IgD-negative memory B cell (primary cell): ENCODE results near the gene TWF2. TPM values are rescaled to one million over a fixed set of nuclear protein-coding genes. Genes with fewer than 3 reads are reported as not detected.
"Not testable (repeated sequence)": the region's sequence is repeated elsewhere in the genome, so short reads cannot be mapped to it uniquely, and the experiment has no call there.

Experiments used
- H3K27ac Mint-ChIP-seq, 3 donors: one replicate each; pipeline ENCODE4 v1.8.0; 2020 to 2022; ENCODE audit warnings: mild to moderate bottlenecking in 3 of 3, mixed read lengths in 3 of 3, moderate library complexity in 1 of 3
- H3K27me3 Mint-ChIP-seq: one replicate; pipeline ENCODE4 v1.8.0; 2021; ENCODE audit warnings: mixed read lengths
- H3K36me3 Mint-ChIP-seq: one replicate; pipeline ENCODE4 v1.8.0; 2020; ENCODE audit warnings: mild to moderate bottlenecking, mixed read lengths
- H3K4me1 Mint-ChIP-seq, 3 donors: one replicate each; pipeline ENCODE4 v1.8.0; 2020 to 2022; ENCODE audit warnings: mixed read lengths in 3 of 3, mild to moderate bottlenecking in 1 of 3
- H3K4me3 Mint-ChIP-seq, 4 donors: one replicate each; pipeline ENCODE4 v1.8.0; 2020 to 2022; ENCODE audit warnings: mild to moderate bottlenecking in 4 of 4, mixed read lengths in 4 of 4, moderate library complexity in 3 of 4
- H3K9me3 Mint-ChIP-seq, 3 donors: one replicate each; pipeline ENCODE4 v1.8.0; 2020 to 2021; ENCODE audit warnings: mixed read lengths in 3 of 3, mild to moderate bottlenecking in 1 of 3
- polyA plus RNA-seq: library from polyadenylated mRNA; unstranded; fragments of 300-500 nt; fragmentation: Illumina TruSeq; gene quantifications from one replicate; pipeline ENCODE4 v1.2.3, GENCODE V29; 2021

The TWF2 gene
- 108 TPM for polyA plus RNA-seq

DNA sequence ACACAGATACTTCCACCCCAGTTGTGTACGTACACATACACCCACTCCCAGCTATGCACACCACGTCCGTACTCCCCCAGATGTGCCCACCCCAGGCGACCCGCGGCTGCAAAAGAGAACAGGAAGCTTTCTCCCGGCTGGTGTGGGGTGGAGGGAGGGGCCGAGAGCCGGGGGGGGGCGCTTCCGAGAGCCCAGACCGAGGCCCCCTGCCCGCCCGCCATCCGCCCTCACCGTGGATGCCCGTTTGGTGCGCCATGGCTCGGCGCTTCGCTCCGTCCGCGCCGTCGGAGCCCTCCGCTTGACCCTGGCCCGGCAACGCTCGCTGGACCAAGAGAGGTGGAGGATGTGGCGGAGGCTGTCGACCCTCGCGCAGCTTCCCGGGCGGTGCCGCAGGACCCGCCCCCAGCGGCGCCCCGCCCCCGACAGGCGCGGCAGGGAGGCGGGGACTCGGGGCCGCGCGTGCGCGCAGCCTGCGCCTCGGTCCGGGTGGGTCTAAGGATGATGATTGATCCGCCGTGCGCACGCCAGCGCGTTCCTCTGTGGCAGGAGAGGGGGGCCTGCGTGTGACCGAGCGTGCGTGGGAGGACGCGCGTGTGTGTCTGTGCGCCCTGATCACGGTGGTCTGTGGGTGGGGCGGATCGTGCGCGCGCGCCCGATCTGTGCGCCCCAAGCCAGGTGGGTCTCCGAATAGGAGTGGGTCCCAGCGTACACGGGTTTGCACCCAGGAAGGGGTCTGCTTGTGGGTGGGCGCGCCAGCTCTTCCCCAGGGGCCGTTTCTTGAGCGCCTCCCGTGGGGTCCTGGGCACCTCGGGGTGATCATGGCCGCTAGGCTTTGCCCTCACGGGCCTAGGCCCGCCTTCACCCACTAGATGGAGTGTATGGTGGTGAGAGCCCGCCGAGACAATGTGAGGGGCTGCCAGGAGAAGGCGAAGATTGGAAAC, at the start of gene TWF2:
TWF2 (minus strand) TSS at position 398 of the 941 bp plus-strand sequence; CDS start at position 256, 142 bp downstream.
- Mint-ChIP-seq H3K27me3 (no peaks in the 10 kb centered on the region), H3K36me3 (no peaks in the 10 kb centered on the region), H3K9me3 (no peaks in the 10 kb centered on the region), H3K27ac (peak within 1 kb of the TSS; percentile 78 to 97 (median 97)), H3K4me1 (peaks cover 16 to 49% (median 38%) of the 10 kb centered on the region in 3 donors), H3K4me3 (peak within 1 kb of the TSS; percentile 91 to 100 (median 96))

DNA sequence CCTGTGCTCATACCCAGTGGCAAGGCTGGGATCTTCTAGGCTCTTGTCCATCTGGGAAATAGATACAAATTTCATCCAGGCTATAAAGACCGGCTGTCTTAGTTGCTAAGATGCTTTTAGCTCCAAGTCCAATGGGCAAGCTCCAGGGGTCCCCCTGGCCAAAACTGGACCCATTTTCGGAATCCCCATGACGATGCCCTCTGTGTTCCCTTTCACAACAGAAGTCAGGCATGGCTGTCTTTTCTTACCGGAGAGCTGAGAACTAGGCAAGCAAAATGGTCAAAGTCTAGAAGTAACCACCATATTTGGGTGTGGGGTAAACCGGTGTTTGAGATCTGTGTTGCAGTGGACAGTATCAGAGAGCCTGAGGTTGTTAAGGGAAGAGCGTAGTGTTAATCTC, 49.7 kb upstream of the TWF2 start:
- Mint-ChIP-seq H3K4me1 (peaks cover 13 to 18% (median 14%) of the 10 kb centered on the region in 3 donors), H3K9me3 (no peaks in the 10 kb centered on the region), H3K4me3 (peak overlapping the region; percentile 96 to 100 (median 99)), H3K27me3 (no peaks in the 10 kb centered on the region), H3K36me3 (peaks cover 1% of the 10 kb centered on the region), H3K27ac (peak overlapping the region; percentile 97 to 100 (median 100))

DNA sequence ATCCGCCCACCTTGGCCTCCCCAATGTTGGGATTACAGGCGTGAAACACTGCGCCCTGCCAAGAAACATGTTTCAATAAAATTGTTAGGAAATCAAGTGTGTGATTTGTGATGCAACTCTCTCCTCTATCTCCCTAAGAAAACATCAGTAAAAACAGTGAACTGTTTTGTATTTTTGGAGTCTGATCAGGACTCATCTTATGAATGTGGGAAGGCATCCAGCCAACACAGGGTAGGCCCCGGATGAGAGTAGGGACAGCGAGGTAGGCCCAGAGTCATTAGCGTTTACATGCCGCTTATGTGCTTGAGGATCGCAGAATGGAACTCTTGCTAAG, 47.8 kb upstream of the TWF2 start:
- Mint-ChIP-seq H3K4me1 (peaks cover 14 to 18% (median 17%) of the 10 kb centered on the region in 3 donors), H3K9me3 (no peaks in the 10 kb centered on the region), H3K27ac (peak overlapping the region; percentile 97 to 100 (median 100)), H3K4me3 (peak overlapping the region; percentile 96 to 100 (median 99)), H3K36me3 (peaks cover 1% of the 10 kb centered on the region), H3K27me3 (no peaks in the 10 kb centered on the region)

DNA sequence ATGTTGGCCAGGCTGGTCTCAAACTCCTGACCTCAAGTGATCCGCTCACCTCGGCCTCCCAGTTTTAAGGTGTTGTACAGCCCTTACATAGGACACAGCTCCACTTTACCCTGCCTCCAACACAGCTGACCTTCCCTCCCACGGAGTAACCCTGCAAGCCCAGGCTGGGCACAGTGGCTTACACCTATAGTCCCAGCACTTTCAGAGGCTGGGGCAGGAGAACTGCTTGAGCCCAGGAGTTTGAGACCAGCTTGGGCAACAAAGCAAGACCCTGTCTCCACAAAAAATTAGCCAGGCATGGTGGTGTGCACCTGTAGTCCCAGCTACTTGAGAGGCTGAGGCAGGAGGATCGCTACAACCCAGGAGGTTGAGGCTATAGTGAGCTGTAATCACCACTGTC, 45.1 kb upstream of the TWF2 start:
- Mint-ChIP-seq H3K27ac (peak overlapping the region in 2 of 3 donors; percentile 5 to 83), H3K4me1 (peaks cover 10 to 17% (median 15%) of the 10 kb centered on the region in 3 donors), H3K4me3 (peak overlapping the region in 1 of 4 donors; percentile 96)
- not testable (repeated sequence) for H3K36me3 Mint-ChIP-seq, H3K27me3 Mint-ChIP-seq, H3K9me3 Mint-ChIP-seq

DNA sequence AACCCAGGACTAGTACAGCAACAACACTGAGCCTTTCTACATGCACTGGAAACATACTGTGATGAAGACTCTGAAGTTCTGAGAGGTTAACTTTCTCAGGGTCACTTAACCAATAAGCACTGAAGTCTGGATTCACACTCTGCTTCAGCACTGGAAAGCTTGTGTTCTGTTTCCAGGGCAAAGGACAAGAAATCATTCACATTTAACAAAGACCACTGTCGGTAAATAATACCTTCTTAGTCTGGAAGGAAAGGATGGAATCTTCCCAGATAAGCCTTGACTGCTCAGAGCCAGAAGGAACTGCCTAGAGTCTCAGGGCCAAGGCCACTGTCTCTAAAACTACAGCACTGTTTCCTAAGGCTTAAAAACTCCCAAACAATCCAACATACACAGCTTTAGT, 44.3 kb upstream of the TWF2 start:
- no peaks in the 10 kb centered on the region for H3K9me3 Mint-ChIP-seq
- H3K27me3 Mint-ChIP-seq = no peaks in the 10 kb centered on the region
- peaks cover 11 to 13% (median 12%) of the 10 kb centered on the region in 3 donors for H3K4me1 Mint-ChIP-seq
- peak overlapping the region in 2 of 3 donors; percentile 8 to 56 for H3K27ac Mint-ChIP-seq
- peak overlapping the region in 2 of 4 donors; percentile 17 to 73 for H3K4me3 Mint-ChIP-seq
- no peaks in the 10 kb centered on the region for H3K36me3 Mint-ChIP-seq

DNA sequence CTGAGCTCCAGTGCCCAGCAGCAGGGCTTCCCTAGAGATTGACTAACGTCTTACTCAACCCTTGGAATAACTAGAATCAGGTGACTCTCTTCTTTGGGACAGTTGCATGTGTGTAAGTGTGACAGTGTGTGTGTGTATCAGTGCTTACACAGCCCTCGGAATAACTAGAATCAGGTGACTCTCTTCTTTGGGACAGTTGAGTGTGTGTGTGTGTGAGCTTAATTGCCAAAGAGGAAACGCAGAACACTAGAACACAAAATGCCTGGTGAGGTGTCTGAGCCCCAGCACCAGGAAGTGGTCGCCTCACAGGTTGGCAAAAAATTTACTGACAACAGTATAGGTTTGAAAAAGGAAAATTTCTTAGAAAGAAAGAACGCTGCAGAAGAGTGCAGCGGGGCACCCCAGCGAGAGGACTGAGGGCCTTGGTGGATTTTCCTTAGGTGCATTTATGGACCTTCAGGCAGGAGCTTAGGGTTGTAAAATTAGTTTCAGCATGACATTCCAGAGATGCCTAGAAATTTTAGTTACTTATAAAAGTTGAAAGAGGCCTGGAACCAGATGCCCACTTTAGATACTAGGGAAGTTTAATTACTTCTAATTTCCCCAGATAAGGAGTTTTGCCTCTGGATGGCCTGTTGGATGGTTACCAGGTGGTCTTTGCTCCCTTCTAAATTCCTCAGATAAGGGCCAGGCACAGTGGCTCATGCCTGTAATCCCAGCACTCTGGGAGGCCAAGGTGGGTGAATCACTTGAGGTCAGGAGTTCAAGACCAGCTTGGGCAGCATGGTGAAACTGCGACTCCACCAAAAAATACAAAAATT, 43.2 kb upstream of the TWF2 start:
- Mint-ChIP-seq H3K4me3 (peak overlapping the region in 1 of 4 donors; percentile 66), H3K4me1 (peaks cover 12 to 14% (median 13%) of the 10 kb centered on the region in 3 donors), H3K27me3 (no peaks in the 10 kb centered on the region), H3K27ac (peak overlapping the region in 2 of 3 donors; percentile 16 to 75), H3K9me3 (peaks cover 0 to 2% (median 0%) of the 10 kb centered on the region in 3 donors), H3K36me3 (peaks cover 2% of the 10 kb centered on the region)

DNA sequence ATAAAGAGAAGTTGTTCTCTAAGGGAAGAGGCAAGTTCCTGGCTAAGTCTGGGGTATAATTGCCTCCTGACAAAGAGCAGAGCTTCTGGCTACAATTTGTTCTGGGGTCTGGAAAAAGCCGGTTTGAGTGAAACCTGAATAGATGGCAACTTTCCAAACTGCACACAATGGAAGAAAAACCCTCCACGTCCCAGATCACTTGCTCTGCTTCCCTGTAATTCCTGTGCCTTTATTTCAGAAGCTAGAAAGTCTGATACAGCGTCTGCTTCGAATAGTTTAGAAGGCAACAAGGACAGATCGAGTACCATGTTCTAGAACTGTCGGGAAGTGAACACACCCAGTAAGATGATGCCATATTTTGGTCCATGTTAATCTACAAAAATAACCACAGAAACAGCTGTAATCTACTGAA, 41.1 kb upstream of the TWF2 start:
- peaks cover 20 to 22% (median 22%) of the 10 kb centered on the region in 3 donors for H3K4me1 Mint-ChIP-seq

DNA sequence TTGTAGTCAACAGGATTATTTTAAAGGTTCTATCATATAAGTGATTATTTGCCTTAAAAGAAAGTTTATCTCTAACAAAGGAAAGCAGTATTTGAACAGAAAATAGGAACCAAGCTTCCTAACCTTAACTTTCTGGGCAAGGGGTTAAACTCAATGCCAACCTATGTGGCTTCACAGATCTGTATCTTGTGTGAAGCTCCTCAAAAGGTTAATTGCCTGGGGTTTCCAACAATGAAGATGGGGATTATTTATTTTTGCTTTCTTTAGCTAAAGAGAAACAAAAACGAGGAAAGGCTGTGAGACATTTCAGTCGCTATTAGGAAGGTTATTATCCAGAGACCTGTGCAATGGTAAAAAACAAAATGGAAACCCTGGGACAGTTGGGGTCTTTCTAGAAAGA, 40.6 kb upstream of the TWF2 start:
- Mint-ChIP-seq H3K4me1 (peaks cover 20 to 23% (median 22%) of the 10 kb centered on the region in 3 donors), H3K9me3 (peaks cover 0 to 2% (median 0%) of the 10 kb centered on the region in 3 donors), H3K27ac (peak overlapping the region; percentile 88 to 99 (median 97)), H3K4me3 (peak overlapping the region; percentile 69 to 98 (median 96)), H3K27me3 (no peaks in the 10 kb centered on the region), H3K36me3 (peaks cover 2% of the 10 kb centered on the region)

More for the DNA sequence above, 41.1 kb upstream of the TWF2 start:
- Mint-ChIP-seq H3K4me3 (peak overlapping the region in 3 of 4 donors; percentile 35 to 93 (median 81)), H3K27me3 (no peaks in the 10 kb centered on the region), H3K27ac (peak overlapping the region in 1 of 3 donors; percentile 88), H3K9me3 (peaks cover 0 to 2% (median 0%) of the 10 kb centered on the region in 3 donors), H3K36me3 (peaks cover 2% of the 10 kb centered on the region)

DNA sequence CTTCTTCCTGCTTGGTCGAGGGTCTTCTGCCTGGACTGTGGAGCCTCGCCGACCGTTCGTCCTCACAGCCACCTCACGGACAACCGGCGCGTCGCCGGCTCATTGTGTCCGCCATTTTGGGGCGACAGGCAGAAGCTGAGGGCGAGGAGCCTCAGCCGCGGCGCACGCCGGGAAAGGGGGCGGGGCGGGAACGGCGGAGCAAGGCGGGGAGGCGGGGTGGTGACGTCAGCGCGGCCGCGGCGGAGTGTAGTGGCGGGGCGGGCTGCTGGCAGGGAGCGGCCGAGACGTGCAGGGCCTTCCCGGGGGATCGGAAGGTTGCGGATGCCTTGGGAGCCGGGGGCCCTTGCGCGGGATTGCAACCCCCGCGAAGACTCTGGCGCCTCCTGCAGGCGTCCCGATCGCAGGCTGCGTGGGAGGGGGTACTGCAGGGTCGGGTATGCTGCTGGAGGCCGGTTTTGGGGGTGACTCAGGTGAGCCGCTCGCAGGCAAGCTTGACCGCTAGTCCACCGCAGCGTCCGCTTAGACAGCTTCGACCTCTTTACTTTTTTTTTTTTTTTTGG, 39.6 kb upstream of the TWF2 start, which contains the start of gene WDR82:
WDR82 (minus strand) TSS at position 140 of the 560 bp plus-strand sequence. CDS start 288 bp downstream, outside the sequence.
- Mint-ChIP-seq H3K27ac (peak within 1 kb of the TSS; percentile 88 to 99 (median 97)), H3K27me3 (no peaks in the 10 kb centered on the region), H3K9me3 (peaks cover 0 to 2% (median 0%) of the 10 kb centered on the region in 3 donors), H3K4me3 (peak within 1 kb of the TSS; percentile 93 to 98 (median 97)), H3K4me1 (peaks cover 20 to 30% (median 29%) of the 10 kb centered on the region in 3 donors), H3K36me3 (peaks cover 5% of the 10 kb centered on the region)

DNA sequence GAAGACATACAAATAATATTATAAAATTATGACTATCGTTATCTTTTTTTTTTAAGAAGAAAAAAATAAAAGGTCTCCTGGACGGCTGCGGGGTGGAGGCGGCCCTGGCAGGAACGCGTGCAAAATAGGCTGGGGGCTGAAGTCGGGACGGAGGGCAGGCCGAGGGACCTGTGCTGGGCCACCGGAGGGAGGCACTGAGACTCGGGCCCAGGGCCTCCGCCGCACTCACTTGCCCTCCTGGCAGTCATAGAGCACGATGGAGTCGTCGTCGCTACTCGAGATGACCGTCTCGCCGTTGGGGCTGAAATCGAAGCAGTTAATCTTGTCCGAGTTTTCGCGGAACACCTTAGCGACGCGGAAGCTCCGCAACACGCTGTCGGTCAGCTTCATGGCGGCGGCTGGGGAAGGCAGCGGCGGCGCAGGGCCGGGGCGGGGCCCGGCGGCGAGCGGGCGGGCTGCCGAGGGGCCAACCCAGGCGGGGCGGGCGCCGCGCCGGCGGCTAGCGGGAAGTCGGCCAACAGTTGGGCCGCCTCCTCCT, 39.1 kb upstream of the TWF2 start:
- Mint-ChIP-seq H3K9me3 (peaks cover 0 to 2% (median 0%) of the 10 kb centered on the region in 3 donors), H3K27me3 (no peaks in the 10 kb centered on the region), H3K36me3 (peaks cover 5% of the 10 kb centered on the region)

DNA sequence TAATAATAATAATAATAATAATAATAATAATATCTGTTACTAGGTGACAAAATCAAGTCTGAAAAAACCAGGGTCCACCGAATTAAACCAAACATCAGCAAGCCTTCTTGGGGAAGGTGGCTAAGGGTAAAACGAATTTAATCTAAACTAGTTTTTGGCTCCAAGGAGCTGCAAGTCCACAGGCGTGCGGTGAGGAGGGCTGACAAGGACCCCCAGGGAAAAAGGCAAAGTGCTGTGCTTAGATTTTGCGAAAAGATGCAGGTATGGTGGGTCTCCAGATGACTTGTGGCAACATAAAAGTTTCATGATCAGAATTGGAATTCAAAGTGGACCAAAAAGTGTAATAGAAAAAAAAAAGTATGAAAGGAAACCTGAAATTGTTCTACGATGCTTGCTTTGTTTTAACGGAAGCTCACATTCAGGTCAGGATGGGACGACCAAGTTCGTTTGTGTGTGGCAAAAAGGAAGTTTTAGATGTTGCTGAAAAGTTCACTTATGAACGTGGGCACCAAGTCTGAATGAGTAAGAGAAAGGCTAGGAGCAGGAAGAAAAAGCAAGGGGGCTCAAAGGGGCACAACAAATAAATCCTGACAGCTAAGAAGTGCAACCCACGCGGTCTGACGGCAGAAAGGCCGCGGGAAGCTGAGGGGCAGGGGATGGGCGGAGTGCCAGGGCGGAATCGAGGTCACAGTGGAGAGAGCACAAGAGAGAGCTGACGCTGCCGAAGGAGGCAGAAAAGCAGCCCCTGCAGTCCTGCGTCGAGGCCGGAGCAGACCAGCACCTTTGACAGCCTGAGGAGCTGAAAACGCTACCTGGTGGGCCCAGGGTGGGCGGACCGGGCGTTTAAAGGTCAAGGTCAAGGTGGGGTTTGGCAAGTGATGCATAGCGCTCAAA, 38.4 kb upstream of the TWF2 start:
- H3K9me3 Mint-ChIP-seq = peaks cover 0 to 2% (median 0%) of the 10 kb centered on the region in 3 donors
- H3K27ac Mint-ChIP-seq = peak overlapping the region; percentile 88 to 99 (median 97)
- peak overlapping the region; percentile 93 to 98 (median 96) for H3K4me3 Mint-ChIP-seq
- no peaks in the 10 kb centered on the region for H3K27me3 Mint-ChIP-seq
- H3K4me1 Mint-ChIP-seq = peaks cover 24 to 37% (median 35%) of the 10 kb centered on the region in 3 donors
- peaks cover 7% of the 10 kb centered on the region for H3K36me3 Mint-ChIP-seq

More for the DNA sequence above, 39.1 kb upstream of the TWF2 start:
- peaks cover 20 to 31% (median 30%) of the 10 kb centered on the region in 3 donors for H3K4me1 Mint-ChIP-seq
- peak overlapping the region; percentile 93 to 98 (median 97) for H3K4me3 Mint-ChIP-seq
- H3K27ac Mint-ChIP-seq = peak overlapping the region; percentile 88 to 99 (median 97)

DNA sequence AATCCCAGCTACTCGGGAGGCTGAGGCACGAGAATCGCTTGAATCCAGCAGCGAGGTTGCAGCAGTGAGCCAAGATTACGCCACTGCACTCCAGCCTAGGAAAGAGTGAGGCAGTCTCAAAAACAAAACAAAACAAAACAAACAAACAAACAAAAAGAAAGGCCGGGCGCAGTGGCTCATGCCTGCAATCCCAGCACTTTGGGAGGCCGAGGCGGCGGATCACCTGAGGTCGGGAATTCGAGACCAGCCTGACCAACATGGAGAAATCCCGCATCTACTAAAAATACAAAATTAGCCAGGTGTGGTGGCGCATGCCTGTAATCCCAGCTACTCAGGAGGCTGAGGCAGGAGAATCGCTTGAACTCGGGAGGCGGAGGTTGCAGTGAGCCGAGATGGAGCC, 35.8 kb upstream of the TWF2 start:
- H3K36me3 Mint-ChIP-seq, H3K27me3 Mint-ChIP-seq: not testable (repeated sequence)
- H3K4me3 Mint-ChIP-seq = peak overlapping the region in 3 of 4 donors; percentile 80 to 95 (median 93)

DNA sequence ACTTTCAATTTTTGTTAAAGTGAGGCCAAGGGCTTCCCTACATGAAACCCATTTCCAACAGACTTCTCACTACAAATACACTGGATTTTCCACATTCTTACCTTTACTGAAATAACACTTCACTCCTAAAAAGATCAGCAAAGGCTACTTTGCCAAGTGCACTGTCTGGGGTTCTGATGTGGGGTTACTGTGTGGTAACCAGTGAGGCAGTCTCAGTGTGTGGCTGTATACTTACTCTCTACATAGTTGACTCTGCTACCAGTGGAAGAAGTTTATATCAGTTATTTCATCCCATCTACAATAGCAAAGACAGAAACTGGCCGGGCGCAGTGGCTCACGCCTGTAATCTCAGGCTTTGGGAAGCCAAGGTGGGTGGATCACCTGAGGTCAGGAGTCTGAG, 33.9 kb upstream of the TWF2 start:
- H3K4me3 Mint-ChIP-seq = peak overlapping the region in 3 of 4 donors; percentile 65 to 86 (median 74)
- peak overlapping the region in 2 of 3 donors; percentile 49 to 87 for H3K27ac Mint-ChIP-seq
- H3K27me3 Mint-ChIP-seq = no peaks in the 10 kb centered on the region
- H3K9me3 Mint-ChIP-seq = peaks cover 0 to 2% (median 0%) of the 10 kb centered on the region in 3 donors
- peaks cover 37 to 62% (median 62%) of the 10 kb centered on the region in 3 donors for H3K4me1 Mint-ChIP-seq
- peaks cover 7% of the 10 kb centered on the region for H3K36me3 Mint-ChIP-seq

More for the DNA sequence above, 35.8 kb upstream of the TWF2 start:
- peaks cover 40 to 59% (median 57%) of the 10 kb centered on the region in 3 donors for H3K4me1 Mint-ChIP-seq
- peak overlapping the region in 2 of 3 donors; percentile 31 to 88 for H3K27ac Mint-ChIP-seq
- H3K9me3 Mint-ChIP-seq = not testable (repeated sequence)
